ENCODE measurements around the gene SAT1. TPM values are rescaled to one million over a fixed set of nuclear protein-coding genes. Genes with fewer than 3 reads are reported as not detected.
A peak's percentile ranks its signal among the peaks of the same experiment; 100 is the strongest.

Gene SAT1
- total RNA-seq, 1 experiment from 2014 or later: 448 TPM

GRCh38 chrX:23786268-23786815, 3.4 kb downstream of the SAT1 start:
- ChIA-PET POLR2A (ENCODE audit: unreplicated experiment) (no interaction called here), CTCF (no interaction called here)
- no peaks in the 10 kb centered on the region for H3K27me3 ChIP-seq (ENCODE audit: low read length)
- TF ChIP-seq EZH2phosphoT487 (IDR thresholded peaks at IDR 0.05; ENCODE audit: borderline replicate concordance, low read length) (no peak), CTCF (conservative IDR thresholded peaks at IDR 0.05; ENCODE audit: low read depth, low read length) (no peak), EZH2 (IDR thresholded peaks at IDR 0.05; ENCODE audit: low read length, unreplicated experiment) (no peak)
- no TSS peak for BruUV-seq (replicated peaks)
- H3K9ac ChIP-seq (ENCODE audit: low read length): no peak overlapping the region
- no peak for ATAC-seq
- no peaks in the 10 kb centered on the region for H3K9me2 ChIP-seq (replicated peaks; ENCODE audit: low read length)
- peak overlapping the region; percentile 89; the same call in 1 of the 2 replicates for H3K4me2 ChIP-seq (ENCODE audit: low read length)
- peaks cover 27% of the 10 kb centered on the region for H3K4me1 ChIP-seq (ENCODE audit: insufficient read depth, low read length)
- H3K9me3 ChIP-seq (ENCODE audit: low read length): no peaks in the 10 kb centered on the region
- H3F3A ChIP-seq (ENCODE audit: low read length, unreplicated experiment): peaks cover 19% of the 10 kb centered on the region
- H3K27ac ChIP-seq (ENCODE audit: low read length): no peak overlapping the region
- no peak overlapping the region for H2AFZ ChIP-seq (ENCODE audit: low read length)
- intact Hi-C loops (cut with micrococcal nuclease): no loop called here
- no peak for DNase-seq
- peaks cover 23% of the 10 kb centered on the region for H4K20me1 ChIP-seq (ENCODE audit: low read length)
- H3K79me2 ChIP-seq (ENCODE audit: low read length): peaks cover 23% of the 10 kb centered on the region
- H3K4me3 ChIP-seq (ENCODE audit: low read length): no peak overlapping the region
- peaks cover 11% of the 10 kb centered on the region for H3K36me3 ChIP-seq (ENCODE audit: low read depth, low read length)

GRCh38 chrX:23787745-23788118, 4.8 kb downstream of the SAT1 start:
- CTCF ChIA-PET: no interaction called here
- Histone ChIP-seq H3K4me3 (ENCODE audit: low read length) (no peak overlapping the region), H3K79me2 (ENCODE audit: low read length) (peaks cover 23% of the 10 kb centered on the region), H3K4me2 (ENCODE audit: low read length) (no peak overlapping the region), H4K20me1 (ENCODE audit: low read length) (peaks cover 23% of the 10 kb centered on the region), H3K27ac (ENCODE audit: low read length) (peak overlapping the region; percentile 36), H3K27me3 (ENCODE audit: low read length) (no peaks in the 10 kb centered on the region), H3K9me2 (replicated peaks; ENCODE audit: low read length) (no peaks in the 10 kb centered on the region), H3K4me1 (ENCODE audit: insufficient read depth, low read length) (peaks cover 17% of the 10 kb centered on the region), H3K36me3 (ENCODE audit: low read depth, low read length) (peaks cover 11% of the 10 kb centered on the region), H2AFZ (ENCODE audit: low read length) (no peak overlapping the region), H3K9ac (ENCODE audit: low read length) (no peak overlapping the region), H3F3A (ENCODE audit: low read length, unreplicated experiment) (peaks cover 11% of the 10 kb centered on the region), H3K9me3 (ENCODE audit: low read length) (no peaks in the 10 kb centered on the region)
- no TSS peak for BruUV-seq (replicated peaks)
- ATAC-seq (no peak), DNase-seq (no peak)
- intact Hi-C loops (cut with micrococcal nuclease): no loop called here
- POLR2A ChIA-PET (ENCODE audit: unreplicated experiment): no interaction called here
- TF ChIP-seq CTCF (conservative IDR thresholded peaks at IDR 0.05; ENCODE audit: low read depth, low read length): no peak
- no peak for TF ChIP-seq EZH2 (IDR thresholded peaks at IDR 0.05; ENCODE audit: low read length, unreplicated experiment)
- no peak for TF ChIP-seq EZH2phosphoT487 (IDR thresholded peaks at IDR 0.05; ENCODE audit: borderline replicate concordance, low read length)

- Histone ChIP-seq H3K9me3 (ENCODE audit: low read length) (no peaks in the 10 kb centered on the region), H3K9me2 (replicated peaks; ENCODE audit: low read length) (no peaks in the 10 kb centered on the region), H3F3A (ENCODE audit: low read length, unreplicated experiment) (peaks cover 11% of the 10 kb centered on the region), H3K4me3 (ENCODE audit: low read length) (no peak overlapping the region), H3K27me3 (ENCODE audit: low read length) (no peaks in the 10 kb centered on the region), H3K27ac (ENCODE audit: low read length) (peak overlapping the region; percentile 36), H3K4me1 (ENCODE audit: insufficient read depth, low read length) (peaks cover 17% of the 10 kb centered on the region), H3K36me3 (ENCODE audit: low read depth, low read length) (peaks cover 11% of the 10 kb centered on the region), H2AFZ (ENCODE audit: low read length) (no peak overlapping the region), H3K9ac (ENCODE audit: low read length) (no peak overlapping the region), H3K4me2 (ENCODE audit: low read length) (no peak overlapping the region), H3K79me2 (ENCODE audit: low read length) (peaks cover 22% of the 10 kb centered on the region), H4K20me1 (ENCODE audit: low read length) (peaks cover 22% of the 10 kb centered on the region)
- ChIA-PET POLR2A (ENCODE audit: unreplicated experiment) (no interaction called here), CTCF (no interaction called here)
- no peak for DNase-seq
- TF ChIP-seq EZH2phosphoT487 (IDR thresholded peaks at IDR 0.05; ENCODE audit: borderline replicate concordance, low read length) (no peak), EZH2 (IDR thresholded peaks at IDR 0.05; ENCODE audit: low read length, unreplicated experiment) (no peak), CTCF (conservative IDR thresholded peaks at IDR 0.05; ENCODE audit: low read depth, low read length) (no peak)
- ATAC-seq: no peak
- intact Hi-C loops (cut with micrococcal nuclease): no loop called here
- BruUV-seq (replicated peaks): no TSS peak
These were observed 5.5 kb downstream of the SAT1 start for GRCh38 chrX:23788521-23788920.

All from PC-3 (cell line).